Mesendoderm (in vitro differentiated cells): ENCODE results near the gene TBC1D3C. TPM values are rescaled to one million over a fixed set of nuclear protein-coding genes. Genes with fewer than 3 reads are reported as not detected.
"Not testable (repeated sequence)": the region's sequence is repeated elsewhere in the genome, so short reads cannot be mapped to it uniquely, and the experiment has no call there.

Source experiments
- DNase-seq: peaks from one replicate; pipeline ENCODE4 v3.0.0; 2013
- H2AK5ac ChIP-seq: 2 replicates; pipeline ENCODE4 v1.6.1; 2013; ENCODE audit warnings: low read length, inconsistent platforms
- H2BK120ac ChIP-seq: 2 replicates; pipeline ENCODE4 v1.6.1; 2013; ENCODE audit warnings: low read depth, mild to moderate bottlenecking, low read length, moderate library complexity, mixed read lengths
- H2BK15ac ChIP-seq: replicated peaks from 2 replicates; pipeline ENCODE4 v1.6.1; 2013; ENCODE audit warnings: low read depth, mild to moderate bottlenecking, moderate library complexity
- H2BK5ac ChIP-seq: 2 replicates; pipeline ENCODE4 v1.6.1; 2013; ENCODE audit warnings: low read length, inconsistent platforms
- H3K18ac ChIP-seq: 2 replicates; pipeline ENCODE4 v1.6.1; 2013; ENCODE audit warnings: mild to moderate bottlenecking, low read length, mixed read lengths
- H3K23ac ChIP-seq: one replicate; pipeline ENCODE4 v1.6.1; 2013; ENCODE audit warnings: low read length
- H3K27ac ChIP-seq: 2 replicates; pipeline ENCODE4 v1.5.1; 2013; ENCODE audit warnings: low read depth, mild to moderate bottlenecking, inconsistent platforms, low read length, moderate library complexity
- H3K27me3 ChIP-seq: 2 replicates; pipeline ENCODE4 v1.6.1; 2013; ENCODE audit warnings: low read length, control low read depth, mild to moderate bottlenecking, inconsistent platforms; ENCODE audit not compliant: insufficient read depth, poor library complexity
- H3K36me3 ChIP-seq: 2 replicates; pipeline ENCODE4 v1.6.1; 2013; ENCODE audit warnings: low read length, inconsistent platforms; ENCODE audit not compliant: control insufficient read depth, insufficient read depth
- H3K4ac ChIP-seq: one replicate; pipeline ENCODE4 v1.6.1; 2013; ENCODE audit warnings: low read depth, mild to moderate bottlenecking, low read length, moderate library complexity
- H3K4me1 ChIP-seq: 2 replicates; pipeline ENCODE4 v1.6.1; 2013; ENCODE audit warnings: low read depth, low read length, inconsistent platforms; ENCODE audit not compliant: control insufficient read depth
- H3K4me2 ChIP-seq: 2 replicates; pipeline ENCODE4 v1.6.1; 2013; ENCODE audit warnings: low read length
- H3K4me3 ChIP-seq: 2 replicates; pipeline ENCODE4 v1.5.1; 2013; ENCODE audit warnings: mild to moderate bottlenecking, low read length
- H3K56ac ChIP-seq: one replicate; pipeline ENCODE4 v1.6.1; 2013; ENCODE audit warnings: low read length
- H3K79me1 ChIP-seq: 2 replicates; pipeline ENCODE4 v1.6.1; 2013; ENCODE audit warnings: low read length, inconsistent platforms
- H3K79me2 ChIP-seq: 2 replicates; pipeline ENCODE4 v1.6.1; 2013; ENCODE audit warnings: mild to moderate bottlenecking, low read length; ENCODE audit not compliant: control insufficient read depth, insufficient read depth
- H3K9ac ChIP-seq: 2 replicates; pipeline ENCODE4 v1.6.1; 2013; ENCODE audit warnings: low read length, inconsistent platforms
- H4K5ac ChIP-seq: one replicate; pipeline ENCODE4 v1.6.1; 2013; ENCODE audit warnings: low read length
- H4K8ac ChIP-seq: one replicate; pipeline ENCODE4 v1.6.1; 2013; ENCODE audit warnings: low read depth, mild to moderate bottlenecking, control low read depth, low read length, moderate library complexity
- WGBS: extraction: QIAGEN DNeasy Blood & Tissue Kit; methylation state at CpG from one replicate; pipeline ENCODE4 v1.1.7; 2013; ENCODE audit warnings: low lambda C conversion rate, missing lambda C conversion rate; ENCODE audit not compliant: insufficient coverage; ENCODE audit errors: extremely low coverage; 5-methylcytosine and 5-hydroxymethylcytosine counted together
- polyA plus RNA-seq, 2 experiments: library from polyadenylated mRNA; stranded (reverse); fragments of 200-250 nt; gene quantifications; one replicate each; pipeline ENCODE4 v1.2.3, GENCODE V29; 2013

Gene TBC1D3C
- polyA plus RNA-seq (2013, experiment 1 of 2) = not detected
- not detected for polyA plus RNA-seq (2013, experiment 2 of 2)

- not testable (repeated sequence) for H3K23ac ChIP-seq, H3K4me3 ChIP-seq
These were observed at the start of gene TBC1D3C for GRCh38 chr17:38068534-38068933. Gene TBC1D3C, minus strand, starts transcription at chr17:38068634. Its CDS starts 1,568 bp downstream, at chr17:38067066.

GRCh38 chr17:38099262-38099661 lies 30.8 kb upstream of the TBC1D3C start:
- not testable (repeated sequence) for H2BK15ac ChIP-seq, H3K27me3 ChIP-seq, H3K56ac ChIP-seq, H3K27ac ChIP-seq, H4K5ac ChIP-seq, H3K23ac ChIP-seq, H3K4ac ChIP-seq, H3K79me2 ChIP-seq, H3K4me3 ChIP-seq, H3K36me3 ChIP-seq, DNase-seq, H3K9ac ChIP-seq, H3K4me2 ChIP-seq, H3K4me1 ChIP-seq, H4K8ac ChIP-seq, H3K79me1 ChIP-seq, H2BK120ac ChIP-seq, H2AK5ac ChIP-seq, H3K18ac ChIP-seq, H2BK5ac ChIP-seq
- no CpG with 5 or more reads among the region's 1 CpG for WGBS

More at GRCh38 chr17:38068534-38068933, at the start of gene TBC1D3C:
- not testable (repeated sequence) for H2AK5ac ChIP-seq, H3K79me2 ChIP-seq, DNase-seq, H4K8ac ChIP-seq, H2BK5ac ChIP-seq, H2BK15ac ChIP-seq, H3K36me3 ChIP-seq, H3K9ac ChIP-seq, H3K27ac ChIP-seq, H3K56ac ChIP-seq, H3K27me3 ChIP-seq, H2BK120ac ChIP-seq, H3K4me1 ChIP-seq, H3K18ac ChIP-seq, H3K4ac ChIP-seq, H3K4me2 ChIP-seq, H3K79me1 ChIP-seq, H4K5ac ChIP-seq
- no CpG with 5 or more reads among the region's 10 CpGs for WGBS

DNA sequence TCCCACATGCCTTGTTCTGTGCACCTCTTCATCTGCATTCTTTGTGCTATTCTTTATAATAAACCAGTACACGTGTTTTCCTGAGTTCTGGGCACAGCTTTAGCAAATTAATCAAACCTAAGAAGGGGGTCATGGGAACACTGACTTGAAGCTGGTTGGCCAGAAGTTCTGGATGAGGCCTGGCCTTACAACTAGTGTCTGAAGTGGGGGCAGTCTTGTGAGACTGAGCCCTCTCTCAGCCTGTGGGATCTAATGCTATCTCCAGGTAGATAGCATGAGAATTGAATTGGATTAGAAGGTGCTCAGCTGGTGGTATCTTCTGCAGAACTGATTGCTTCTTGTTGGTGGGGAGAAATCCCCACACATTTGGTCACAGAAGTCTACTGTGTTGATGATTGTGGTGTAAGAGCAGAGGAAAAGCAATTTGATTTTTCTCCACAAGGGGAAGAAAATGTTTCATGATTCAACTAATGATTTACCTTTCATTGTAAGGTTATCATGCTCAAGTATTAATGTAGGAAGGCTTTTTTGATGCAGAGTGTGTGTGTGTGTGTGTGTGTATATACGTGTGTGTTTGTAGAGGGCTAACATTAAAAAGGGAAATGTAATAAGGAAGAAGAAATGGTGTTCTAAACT lies 25.7 kb upstream of the TBC1D3C start:
- not testable (repeated sequence) for H3K4me1 ChIP-seq, H3K27ac ChIP-seq

DNA sequence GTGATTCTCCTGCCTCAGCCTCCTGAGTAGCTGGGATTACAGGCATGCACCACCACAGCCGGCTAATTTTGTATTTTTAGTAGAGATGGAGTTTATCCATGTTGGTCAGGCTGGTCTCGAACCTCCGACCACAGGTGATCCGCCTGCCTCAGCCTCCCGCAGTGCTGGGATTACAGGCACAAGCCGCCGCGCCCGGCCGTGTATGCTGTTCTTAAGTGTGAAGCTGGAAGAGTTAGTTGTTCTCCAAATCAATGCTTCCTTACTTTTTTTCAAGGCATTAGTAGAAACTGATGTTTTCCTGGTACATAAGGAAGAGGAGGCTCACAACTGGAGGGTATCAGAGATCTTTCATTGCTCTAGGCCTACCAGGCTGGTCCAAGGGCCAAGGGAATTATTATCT lies 19.7 kb upstream of the TBC1D3C start:
- not testable (repeated sequence) for H3K18ac ChIP-seq, H2BK15ac ChIP-seq, H3K4me2 ChIP-seq, H3K9ac ChIP-seq, H3K4me3 ChIP-seq, H4K5ac ChIP-seq, H4K8ac ChIP-seq, H2BK5ac ChIP-seq, H3K56ac ChIP-seq, DNase-seq, H2BK120ac ChIP-seq, H3K27me3 ChIP-seq, H3K79me1 ChIP-seq, H3K23ac ChIP-seq, H3K4me1 ChIP-seq, H3K79me2 ChIP-seq, H3K36me3 ChIP-seq, H3K4ac ChIP-seq, H3K27ac ChIP-seq, H2AK5ac ChIP-seq
- no CpG with 5 or more reads among the region's 10 CpGs for WGBS

More for the DNA sequence above, 25.7 kb upstream of the TBC1D3C start:
- not testable (repeated sequence) for H3K4me2 ChIP-seq, H3K79me2 ChIP-seq, H2AK5ac ChIP-seq, H3K23ac ChIP-seq, H4K5ac ChIP-seq, H3K56ac ChIP-seq, H3K4ac ChIP-seq, H3K36me3 ChIP-seq, H2BK5ac ChIP-seq, H3K27me3 ChIP-seq, H3K18ac ChIP-seq, H3K4me3 ChIP-seq, H4K8ac ChIP-seq, H2BK15ac ChIP-seq, H2BK120ac ChIP-seq, DNase-seq, H3K79me1 ChIP-seq, H3K9ac ChIP-seq
- WGBS = no CpG with 5 or more reads among the region's 2 CpGs

DNA sequence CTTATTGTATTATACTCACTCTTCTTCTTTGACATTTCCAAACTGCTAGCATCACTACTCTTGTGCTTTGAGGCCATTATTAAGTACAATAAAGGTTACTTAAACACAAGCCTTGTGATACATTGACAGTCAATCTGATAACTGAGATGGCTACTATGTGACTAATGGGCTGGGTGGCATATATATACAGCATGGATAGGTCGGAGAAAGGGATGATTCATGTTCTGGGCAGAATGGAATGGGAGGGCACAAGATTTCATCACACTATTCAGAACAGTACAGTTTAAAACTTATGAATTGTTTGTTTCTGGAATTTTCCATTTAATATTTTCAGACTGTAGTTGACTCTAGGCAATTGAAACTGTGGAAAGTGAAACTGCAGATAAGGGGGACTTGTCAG lies 18.9 kb upstream of the TBC1D3C start:
- H2AK5ac ChIP-seq, H3K4me1 ChIP-seq, H3K9ac ChIP-seq, H3K18ac ChIP-seq, H2BK120ac ChIP-seq, H3K4me3 ChIP-seq, H3K4ac ChIP-seq, H3K27me3 ChIP-seq, H3K56ac ChIP-seq, H4K5ac ChIP-seq, H2BK15ac ChIP-seq, H3K79me1 ChIP-seq, H3K36me3 ChIP-seq, H3K23ac ChIP-seq, H4K8ac ChIP-seq, H2BK5ac ChIP-seq, H3K27ac ChIP-seq, H3K79me2 ChIP-seq, DNase-seq, H3K4me2 ChIP-seq: not testable (repeated sequence)
- no CpG with 5 or more reads among the region's 1 CpG for WGBS
